Kasumi-1 (cell line): ENCODE data around the gene HSPD1.

Source experiments
- DNase-seq, 2 experiments: peaks; one replicate each; lab custom pipeline; 2025; lab: John Stamatoyannopoulos, UW

The HSPD1 gene

GRCh38 chr2:197499594-197500502 lies at the start of gene HSPD1, which contains the start of gene HSPE1:
Gene HSPD1, minus strand, starts transcription at chr2:197499840. Its CDS starts 992 bp downstream, at chr2:197498848.
Gene HSPE1, plus strand, starts transcription at chr2:197500379. Its CDS starts 58 bp downstream, at chr2:197500437.
- DNase-seq = peak; percentile 100

GRCh38 chr2:197548582-197548981 lies 48.9 kb upstream of the HSPD1 start:
- DNase-seq = no peak

- no peak for DNase-seq
Measured at GRCh38 chr2:197547163-197547900, 47.7 kb upstream of the HSPD1 start.

GRCh38 chr2:197543206-197543605 lies 43.6 kb upstream of the HSPD1 start:
- no peak for DNase-seq

GRCh38 chr2:197539734-197540133 lies 40.1 kb upstream of the HSPD1 start:
- DNase-seq = no peak

- DNase-seq = no peak
Measured at GRCh38 chr2:197538412-197538811, 38.8 kb upstream of the HSPD1 start.

GRCh38 chr2:197517150-197517549 lies 17.5 kb upstream of the HSPD1 start:
- DNase-seq = no peak

GRCh38 chr2:197516393-197516761 lies 16.7 kb upstream of the HSPD1 start:
- DNase-seq = peak in 1 of 2 experiments; percentile 43

- peak; percentile 99 for DNase-seq
Measured at GRCh38 chr2:197515739-197516392, 16.2 kb upstream of the HSPD1 start, which contains the start of gene MOB4. Gene MOB4, plus strand, starts transcription at chr2:197516066. Its CDS starts 21 bp downstream, at chr2:197516087.

GRCh38 chr2:197515315-197515738 lies 15.7 kb upstream of the HSPD1 start:
- DNase-seq = no peak

GRCh38 chr2:197514754-197515153 lies 15.1 kb upstream of the HSPD1 start:
- DNase-seq = peak; percentile 65 to 69

GRCh38 chr2:197513915-197514314 lies 14.3 kb upstream of the HSPD1 start:
- no peak for DNase-seq

- DNase-seq = no peak
Measured at GRCh38 chr2:197506658-197507057, 7.0 kb upstream of the HSPD1 start.

GRCh38 chr2:197504512-197504911 lies 4.9 kb upstream of the HSPD1 start:
- DNase-seq = no peak

GRCh38 chr2:197504000-197504399 lies 4.4 kb upstream of the HSPD1 start:
- no peak for DNase-seq

GRCh38 chr2:197502685-197503084 lies 3.0 kb upstream of the HSPD1 start:
- no peak for DNase-seq

- DNase-seq = no peak
Measured at GRCh38 chr2:197502201-197502600, 2.6 kb upstream of the HSPD1 start.

GRCh38 chr2:197500503-197501131 lies 977 bp upstream of the HSPD1 start:
- DNase-seq = no peak

GRCh38 chr2:197498937-197499593 lies 575 bp downstream of the HSPD1 start:
- peak; percentile 37 to 39 for DNase-seq

GRCh38 chr2:197498235-197498936 lies 1.3 kb downstream of the HSPD1 start:
- DNase-seq = no peak

GRCh38 chr2:197497326-197497725 lies 2.3 kb downstream of the HSPD1 start:
- DNase-seq = no peak
